IMR-90 (cell line): ENCODE measurements around the gene NFE2L2. TPM values are rescaled to one million over a fixed set of nuclear protein-coding genes. Genes with fewer than 3 reads are reported as not detected.

Experiments
- ATAC-seq: fragments of 200-7000 bp; cut with Tn5 transposase; 2 replicates; pipeline ENCODE4 v1.9.1; 2020; ENCODE audit warnings: low read depth, mild to moderate bottlenecking, moderate library complexity
- BruUV-seq: library from RNA; stranded (reverse); fragments of 400-500 nt; replicated peaks from 2 replicates; lab custom pipeline; 2021; lab: Mats Ljungman, UMichigan
- CTCF ChIA-PET: fragments of 300-600 bp; formaldehyde crosslinking; extraction: SDS; loops from one replicate; lab custom pipeline; 2021; ENCODE audit warnings: antibody characterized with exemption; lab: Yijun Ruan, JAX
- POLR2A ChIA-PET: fragments of 300-600 bp; sonication (Branson Sonifier 250); formaldehyde crosslinking; loops from one replicate; lab custom pipeline; 2022; ENCODE audit warnings: antibody characterized with exemption; ENCODE audit not compliant: unreplicated experiment; lab: Charles Lee
- DNase-seq: peaks from one replicate; pipeline ENCODE4 v3.0.0; 2013
- H2AFZ ChIP-seq: replicated peaks from 2 replicates; pipeline ENCODE3; 2013; ENCODE audit warnings: low read length, mild to moderate bottlenecking; ENCODE audit not compliant: poor library complexity
- H2AK5ac ChIP-seq: 2 replicates; pipeline ENCODE4 v1.6.1; 2013; ENCODE audit warnings: low read depth, low read length, inconsistent platforms
- H2AK9ac ChIP-seq: replicated peaks from 2 replicates; pipeline ENCODE3; 2013; ENCODE audit warnings: mild to moderate bottlenecking, low read depth, low read length, moderate library complexity; ENCODE audit not compliant: poor library complexity
- H2BK120ac ChIP-seq: 2 replicates; pipeline ENCODE4 v1.6.1; 2013; ENCODE audit warnings: low read depth, low read length, inconsistent platforms
- H2BK15ac ChIP-seq: 3 replicates; pipeline ENCODE4 v1.6.1; 2013; ENCODE audit warnings: low read depth, low read length, inconsistent platforms
- H2BK20ac ChIP-seq: 2 replicates; pipeline ENCODE4 v1.6.1; 2013; ENCODE audit warnings: low read depth, mild to moderate bottlenecking, inconsistent platforms, low read length, moderate library complexity
- H2BK5ac ChIP-seq: 2 replicates; pipeline ENCODE4 v1.6.1; 2013; ENCODE audit warnings: mild to moderate bottlenecking, low read depth, low read length, inconsistent platforms; ENCODE audit not compliant: poor library complexity, severe bottlenecking
- H3K14ac ChIP-seq: replicated peaks from 2 replicates; pipeline ENCODE4 v1.6.1; 2013; ENCODE audit warnings: low read depth, low read length, inconsistent platforms
- H3K18ac ChIP-seq: 2 replicates; pipeline ENCODE4 v1.6.1; 2013; ENCODE audit warnings: low read depth, low read length, control low read depth
- H3K23ac ChIP-seq: 2 replicates; pipeline ENCODE4 v1.6.1; 2013; ENCODE audit warnings: low read depth, low read length, inconsistent platforms
- H3K27ac ChIP-seq: 2 replicates; pipeline ENCODE4 v1.5.1; 2013; ENCODE audit warnings: mild to moderate bottlenecking, control low read depth, low read length; ENCODE audit not compliant: insufficient read depth
- H3K27me3 ChIP-seq: 2 replicates; pipeline ENCODE4 v1.6.1; 2013; ENCODE audit warnings: low read length; ENCODE audit not compliant: control insufficient read depth, insufficient read depth
- H3K36me3 ChIP-seq: 2 replicates; pipeline ENCODE4 v1.6.1; 2013; ENCODE audit warnings: low read length, mixed read lengths; ENCODE audit not compliant: control insufficient read depth, insufficient read depth
- H3K4ac ChIP-seq: 2 replicates; pipeline ENCODE4 v1.6.1; 2013; ENCODE audit warnings: low read depth, low read length, inconsistent platforms
- H3K4me1 ChIP-seq: 2 replicates; pipeline ENCODE4 v1.6.1; 2013; ENCODE audit warnings: low read length, mixed read lengths; ENCODE audit not compliant: control insufficient read depth, insufficient read depth
- H3K4me2 ChIP-seq: 2 replicates; pipeline ENCODE4 v1.6.1; 2013; ENCODE audit warnings: low read depth, mild to moderate bottlenecking, control low read depth, low read length, moderate library complexity
- H3K4me3 ChIP-seq: 2 replicates; pipeline ENCODE4 v1.5.1; 2013; ENCODE audit warnings: low read depth, mild to moderate bottlenecking, control low read depth, low read length, moderate library complexity; ENCODE audit not compliant: insufficient read depth
- H3K56ac ChIP-seq: 2 replicates; pipeline ENCODE4 v1.6.1; 2013; ENCODE audit warnings: low read length, inconsistent platforms; ENCODE audit not compliant: insufficient read depth; ENCODE audit errors: extremely low read depth
- H3K79me1 ChIP-seq, 2 experiments: 2 replicates each; pipeline ENCODE4 v1.6.1; 2013; ENCODE audit warnings: low read length in 2 of 2, inconsistent platforms in 1 of 2, low read depth in 1 of 2
- H3K9ac ChIP-seq: 2 replicates; pipeline ENCODE4 v1.6.1; 2013; ENCODE audit warnings: low read depth, low read length, control low read depth
- H3K9me1 ChIP-seq: 2 replicates; pipeline ENCODE4 v1.6.1; 2013; ENCODE audit warnings: low read length, inconsistent platforms; ENCODE audit not compliant: insufficient read depth
- H3K9me3 ChIP-seq: 2 replicates; pipeline ENCODE4 v1.6.1; 2013; ENCODE audit warnings: low read length; ENCODE audit not compliant: control insufficient read depth, insufficient read depth
- H4K20me1 ChIP-seq: 2 replicates; pipeline ENCODE4 v1.6.1; 2013; ENCODE audit warnings: low read length, inconsistent platforms; ENCODE audit not compliant: insufficient read depth
- H4K5ac ChIP-seq: 2 replicates; pipeline ENCODE4 v1.6.1; 2013; ENCODE audit warnings: mild to moderate bottlenecking, low read depth, low read length, control low read depth
- H4K8ac ChIP-seq, 2 experiments: 2 replicates each; pipeline ENCODE4 v1.6.1; 2013; ENCODE audit warnings: low read depth in 2 of 2, low read length in 2 of 2, control low read depth in 1 of 2, inconsistent platforms in 1 of 2
- H4K91ac ChIP-seq: 2 replicates; pipeline ENCODE4 v1.6.1; 2013; ENCODE audit warnings: low read depth, low read length, inconsistent platforms; ENCODE audit not compliant: insufficient read depth
- CHD1 ChIP-seq: IDR thresholded peaks from 2 replicates; pipeline ENCODE4 v1.6.1; 2012; ENCODE audit warnings: low read depth, low read length, improper control_type of control experiment
- CTCF ChIP-seq: conservative IDR thresholded peaks from 2 replicates; pipeline ENCODE4 v1.5.1; 2012; ENCODE audit warnings: mild to moderate bottlenecking, low read depth, low read length, improper control_type of control experiment
- ELK1 ChIP-seq: fragments of 150-350 bp; IDR thresholded peaks from 2 replicates; pipeline ENCODE4 v1.6.1; 2016; ENCODE audit warnings: low read depth, mild to moderate bottlenecking, low read length, moderate library complexity, borderline replicate concordance
- MAFK ChIP-seq: IDR thresholded peaks from 2 replicates; pipeline ENCODE4 v1.6.1; 2012; ENCODE audit warnings: low read depth, low read length, improper control_type of control experiment
- NFE2L2 ChIP-seq: fragments of 150-350 bp; IDR thresholded peaks from 2 replicates; pipeline ENCODE4 v1.6.1; 2016; ENCODE audit warnings: low read depth, mild to moderate bottlenecking, low read length
- POLR2A ChIP-seq: IDR thresholded peaks from 2 replicates; pipeline ENCODE4 v1.6.1; 2012; ENCODE audit warnings: mild to moderate bottlenecking, low read depth, low read length
- RAD21 ChIP-seq: IDR thresholded peaks from 2 replicates; pipeline ENCODE4 v1.6.1; 2012; ENCODE audit warnings: low read length, improper control_type of control experiment
- RCOR1 ChIP-seq: IDR thresholded peaks from 2 replicates; pipeline ENCODE4 v1.6.1; 2012; ENCODE audit warnings: mild to moderate bottlenecking, low read length, improper control_type of control experiment; ENCODE audit not compliant: insufficient replicate concordance
- SMC3 ChIP-seq: fragments of 150-350 bp; IDR thresholded peaks from 2 replicates; pipeline ENCODE4 v1.6.1; 2016; ENCODE audit warnings: low read depth, mild to moderate bottlenecking, antibody characterized with exemption, low read length, moderate library complexity
- USF2 ChIP-seq: fragments of 150-350 bp; IDR thresholded peaks from 2 replicates; pipeline ENCODE4 v1.6.1; 2017; ENCODE audit warnings: mild to moderate bottlenecking, antibody characterized with exemption, low read length, low read depth
- WGBS, 2 experiments: methylation state at CpG; one replicate each; pipeline versions ENCODE4 v1.1.5 to v1.1.7; 2013; ENCODE audit warnings: missing lambda C conversion rate in 2 of 2; ENCODE audit not compliant: insufficient read length in 1 of 2; ENCODE audit errors: extremely low coverage in 2 of 2; 5-methylcytosine and 5-hydroxymethylcytosine counted together
- dilution Hi-C: fragments of 300-500 bp; cut with HindIII; formaldehyde crosslinking; loops from one replicate; pipeline ENCODE4 v1.14.3; 2018; ENCODE audit warnings: low sequenced_read_pairs; ENCODE audit not compliant: unreplicated experiment
- in situ Hi-C: fragments of 300-500 bp; cut with MboI; formaldehyde crosslinking; loops from 3 replicates; pipeline ENCODE4 v1.14.3; 2019; ENCODE audit warnings: low sequenced_read_pairs, inconsistent platforms, mixed read lengths
- intact Hi-C: fragments of 100-400 bp; cut with micrococcal nuclease; formaldehyde crosslinking; loops from 2 replicates; pipeline ENCODE4 v1.10.0; 2022
- polyA plus RNA-seq, 3 experiments: library from polyadenylated mRNA; depleted of rRNA; stranded (reverse); fragments of >200 nt; gene quantifications; 2 replicates each; pipeline ENCODE4 v1.2.3, GENCODE V29; 2012; ENCODE audit warnings: low replicate concordance in 1 of 3
- total RNA-seq: library from RNA; depleted of rRNA; stranded (reverse); fragments of >200 nt; gene quantifications from 2 replicates; pipeline ENCODE4 v1.2.3, GENCODE V29; 2012

The NFE2L2 gene
- total and polyA plus RNA-seq, 2 of the 4 experiments (the other 2 are of a cell fraction): 72.7 to 83.5 TPM

- CTCF ChIA-PET: interaction anchor here (1.3 kb wide), 1 partner anchor 79 kb away, joined by 3 read pairs; no protein-coding TSS in a partner anchor
- peaks cover 31% of the 10 kb centered on the region for H3K9me1 ChIP-seq
- H2BK20ac ChIP-seq: peak overlapping the region; percentile 81
- peaks cover 0 to 41% of the 10 kb centered on the region in 2 experiments; a peak in 2 of 4 replicates for H3K79me1 ChIP-seq
- peak overlapping the region; percentile 90 for H3K4ac ChIP-seq
- H4K91ac ChIP-seq: peak overlapping the region; percentile 88
- H3K4me2 ChIP-seq: peak overlapping the region; percentile 91
- H2BK15ac ChIP-seq: peak overlapping the region; percentile 87; the same call in 2 of the 3 replicates
- WGBS, 2 experiments: no CpG with 5 or more reads among the region's 3 CpGs
- H3K27ac ChIP-seq: peak overlapping the region; percentile 100
- no TSS peak for BruUV-seq
- H3K36me3 ChIP-seq: peaks cover 19% of the 10 kb centered on the region
- dilution Hi-C loops: no loop called here
- TF ChIP-seq USF2 (no peak), SMC3 (no peak), RCOR1 (no peak), RAD21 (no peak), ELK1 (no peak), CHD1 (no peak), MAFK (no peak), NFE2L2 (no peak), CTCF (no peak), POLR2A (no peak)
- peak overlapping the region; percentile 98 for H2BK5ac ChIP-seq
- peak overlapping the region; percentile 33 to 80; a peak in 3 of 4 replicates for H4K8ac ChIP-seq
- H2BK120ac ChIP-seq: peak overlapping the region; percentile 89
- H3K18ac ChIP-seq: peak overlapping the region; percentile 99
- no peak overlapping the region for H3K4me3 ChIP-seq
- H2AFZ ChIP-seq: no peak overlapping the region
- POLR2A ChIA-PET: no interaction called here
- no peaks in the 10 kb centered on the region for H3K9me3 ChIP-seq
- intact Hi-C loops: loop anchor here (2.0 to 5.0 kb wide), 2 partner anchors 30 to 89 kb away; partner anchors contain the start of gene HNRNPA3
- DNase-seq: no peak
- H4K20me1 ChIP-seq: peaks cover 93% of the 10 kb centered on the region
- H3K56ac ChIP-seq: peak overlapping the region; percentile 94; the same call in 1 of the 2 replicates
- peak overlapping the region; percentile 92 for H2AK9ac ChIP-seq
- no peak for ATAC-seq
- H3K23ac ChIP-seq: peak overlapping the region; percentile 97
- no peaks in the 10 kb centered on the region for H3K27me3 ChIP-seq
- peaks cover 38% of the 10 kb centered on the region for H3K4me1 ChIP-seq
- H3K14ac ChIP-seq: peak overlapping the region; percentile 98
- H3K9ac ChIP-seq: peak overlapping the region; percentile 71
- in situ Hi-C loops: no loop called here
- peak overlapping the region; percentile 91 for H4K5ac ChIP-seq
- peak overlapping the region; percentile 93 for H2AK5ac ChIP-seq
Measured at GRCh38 chr2:177243073-177243472, 21.5 kb downstream of the NFE2L2 start.
